Parathyroid adenoma (tissue), 2 donors: ENCODE results near the gene SFRP2.
A peak's percentile ranks its signal among the peaks of the same experiment; 100 is the strongest.

Experiments
- H2AFZ ChIP-seq: fragments of 300-600 bp; sonication (generic); one replicate; pipeline ENCODE4 v1.7.0; 2017; ENCODE audit warnings: antibody characterized with exemption, mild to moderate bottlenecking
- H3K27ac ChIP-seq: fragments of 300-600 bp; sonication (generic); one replicate; pipeline ENCODE4 v1.7.0; 2017
- H3K27me3 ChIP-seq: fragments of 300-600 bp; sonication (generic); one replicate; pipeline ENCODE4 v1.7.0; 2017; ENCODE audit warnings: low read length; ENCODE audit not compliant: control insufficient read depth, insufficient read depth
- H3K36me3 ChIP-seq: fragments of 300-600 bp; sonication (generic); one replicate; pipeline ENCODE4 v1.7.0; 2017; ENCODE audit warnings: low read length; ENCODE audit not compliant: control insufficient read depth, insufficient read depth
- H3K4me1 ChIP-seq: fragments of 300-600 bp; sonication (generic); one replicate; pipeline ENCODE4 v1.7.0; 2017; ENCODE audit warnings: control low read depth
- H3K4me2 ChIP-seq: fragments of 300-600 bp; sonication (generic); one replicate; pipeline ENCODE4 v1.7.0; 2017; ENCODE audit warnings: low read length
- H3K4me3 ChIP-seq: fragments of 300-600 bp; sonication (generic); one replicate; pipeline ENCODE4 v1.7.0; 2017; ENCODE audit warnings: low read depth, low read length
- H3K79me2 ChIP-seq: fragments of 300-600 bp; sonication (generic); one replicate; pipeline ENCODE4 v1.7.0; 2017; ENCODE audit warnings: control low read depth
- H3K9ac ChIP-seq: fragments of 300-600 bp; sonication (generic); one replicate; pipeline ENCODE4 v1.7.0; 2017; ENCODE audit warnings: mild to moderate bottlenecking
- H3K9me3 ChIP-seq: fragments of 300-600 bp; sonication (generic); one replicate; pipeline ENCODE4 v1.7.0; 2017; ENCODE audit warnings: low read length; ENCODE audit not compliant: control insufficient read depth
- CTCF ChIP-seq: fragments of 300-600 bp; sonication (generic); IDR thresholded peaks from one replicate; pipeline ENCODE4 v1.7.0; 2017; ENCODE audit warnings: antibody characterized with exemption, mild to moderate bottlenecking
- donor health status: primary hyperparathyroidism.

SFRP2 gene

DNA sequence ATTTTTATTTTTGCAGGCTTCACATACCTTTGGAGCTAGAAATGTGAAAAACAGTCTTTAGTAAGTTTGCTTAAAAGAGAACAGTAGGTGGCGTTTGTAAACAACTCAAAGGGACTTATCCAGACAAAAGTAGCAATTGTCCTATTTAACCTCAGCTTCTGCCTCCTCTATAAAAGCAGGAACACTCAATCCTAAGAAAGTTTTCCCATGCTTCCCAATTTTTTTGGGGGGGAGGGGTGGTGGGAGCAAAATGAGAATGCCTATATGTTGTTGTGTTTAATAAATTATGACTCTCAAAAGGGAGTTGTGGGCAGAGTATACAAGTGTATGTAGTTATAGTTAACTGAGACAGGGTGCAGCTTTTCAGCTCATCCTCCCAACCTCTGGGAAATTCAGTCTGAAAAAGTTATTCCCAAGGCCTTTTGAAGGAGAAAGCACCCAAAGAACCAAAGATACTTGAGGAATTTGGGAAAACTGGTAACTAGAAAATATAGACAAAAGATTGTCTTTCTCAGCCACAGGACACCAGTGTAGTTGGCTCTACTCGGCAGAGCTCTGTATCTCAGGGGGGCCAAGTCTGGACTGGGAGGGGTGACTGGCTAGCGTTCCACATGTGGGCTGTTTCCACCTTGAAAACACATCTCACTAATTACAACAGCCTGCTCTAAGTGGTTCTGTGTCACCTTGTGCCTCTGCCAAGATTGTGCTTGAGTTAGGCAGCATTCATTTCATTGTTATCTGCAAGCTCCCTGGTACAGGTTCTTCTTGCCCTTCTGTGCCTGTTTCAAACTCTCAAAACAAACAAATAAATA lies 2.8 kb downstream of the SFRP2 start:
- Histone ChIP-seq H2AFZ (no peak overlapping the region), H3K4me1 (no peaks in the 10 kb centered on the region), H3K4me3 (no peak overlapping the region), H3K27me3 (peaks cover 3% of the 10 kb centered on the region), H3K9me3 (no peaks in the 10 kb centered on the region), H3K9ac (no peak overlapping the region), H3K4me2 (no peak overlapping the region), H3K36me3 (no peaks in the 10 kb centered on the region), H3K79me2 (no peaks in the 10 kb centered on the region), H3K27ac (no peak overlapping the region)
- TF ChIP-seq CTCF, result peak; percentile 9

DNA sequence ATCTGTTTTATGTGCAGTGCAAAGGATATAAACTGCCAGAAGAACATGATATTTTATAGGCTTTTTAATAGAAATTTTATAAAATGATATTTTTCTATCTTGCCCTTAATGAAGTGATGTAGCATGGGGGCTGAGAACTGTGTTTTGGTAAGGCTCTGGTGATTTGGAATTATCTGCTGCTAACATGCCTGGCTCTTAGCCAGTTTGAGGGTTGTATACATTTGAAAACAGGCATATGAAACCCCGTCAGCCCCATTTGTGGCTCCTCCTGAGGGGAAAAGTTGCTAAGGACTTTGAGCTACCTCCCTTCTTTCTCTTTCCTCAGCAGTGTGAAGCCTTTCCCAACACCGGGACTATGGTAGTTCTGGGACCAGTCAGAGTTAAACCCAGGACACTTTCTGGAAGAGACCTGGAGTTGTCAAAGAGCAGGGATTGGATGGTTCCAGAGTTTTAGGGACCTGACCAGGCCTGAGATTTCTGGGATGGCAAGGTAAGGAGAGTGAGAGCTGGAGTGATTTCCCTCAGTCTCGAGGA lies 4.7 kb downstream of the SFRP2 start:
- no peak overlapping the region for H3K4me2 ChIP-seq
- no peak overlapping the region for H3K9ac ChIP-seq
- H3K9me3 ChIP-seq, result no peaks in the 10 kb centered on the region
- H3K79me2 ChIP-seq, result no peaks in the 10 kb centered on the region
- no peak for TF ChIP-seq CTCF
- no peaks in the 10 kb centered on the region for H3K4me1 ChIP-seq
- H3K27ac ChIP-seq, result no peak overlapping the region
- no peak overlapping the region for H2AFZ ChIP-seq
- H3K4me3 ChIP-seq, result no peak overlapping the region
- peaks cover 3% of the 10 kb centered on the region for H3K27me3 ChIP-seq
- no peaks in the 10 kb centered on the region for H3K36me3 ChIP-seq

DNA sequence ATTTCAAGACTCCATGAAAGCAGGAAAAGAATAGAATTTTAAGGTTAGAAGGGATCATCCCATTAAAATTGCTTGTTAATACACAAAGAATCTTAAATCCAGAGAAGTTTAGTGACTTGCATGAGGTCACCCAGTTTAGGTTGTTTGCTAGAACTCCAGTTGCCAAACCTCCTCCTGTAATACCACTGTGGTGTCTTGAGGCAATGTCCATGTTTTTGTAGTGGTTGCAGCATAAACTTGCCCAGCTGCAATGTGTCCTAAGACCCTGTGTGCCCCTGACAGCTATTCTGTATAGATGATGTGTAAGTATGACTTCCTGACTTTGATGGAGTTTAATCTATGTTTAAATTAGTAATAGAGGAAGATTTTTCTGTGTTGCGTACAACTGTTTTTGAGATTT lies 6.3 kb downstream of the SFRP2 start:
- Histone ChIP-seq H3K9me3 (no peaks in the 10 kb centered on the region), H3K4me1 (no peaks in the 10 kb centered on the region), H3K79me2 (no peaks in the 10 kb centered on the region), H3K4me2 (no peak overlapping the region), H2AFZ (no peak overlapping the region), H3K27me3 (peaks cover 3% of the 10 kb centered on the region), H3K4me3 (no peak overlapping the region), H3K27ac (no peak overlapping the region), H3K9ac (no peak overlapping the region), H3K36me3 (no peaks in the 10 kb centered on the region)
- TF ChIP-seq CTCF, result no peak

DNA sequence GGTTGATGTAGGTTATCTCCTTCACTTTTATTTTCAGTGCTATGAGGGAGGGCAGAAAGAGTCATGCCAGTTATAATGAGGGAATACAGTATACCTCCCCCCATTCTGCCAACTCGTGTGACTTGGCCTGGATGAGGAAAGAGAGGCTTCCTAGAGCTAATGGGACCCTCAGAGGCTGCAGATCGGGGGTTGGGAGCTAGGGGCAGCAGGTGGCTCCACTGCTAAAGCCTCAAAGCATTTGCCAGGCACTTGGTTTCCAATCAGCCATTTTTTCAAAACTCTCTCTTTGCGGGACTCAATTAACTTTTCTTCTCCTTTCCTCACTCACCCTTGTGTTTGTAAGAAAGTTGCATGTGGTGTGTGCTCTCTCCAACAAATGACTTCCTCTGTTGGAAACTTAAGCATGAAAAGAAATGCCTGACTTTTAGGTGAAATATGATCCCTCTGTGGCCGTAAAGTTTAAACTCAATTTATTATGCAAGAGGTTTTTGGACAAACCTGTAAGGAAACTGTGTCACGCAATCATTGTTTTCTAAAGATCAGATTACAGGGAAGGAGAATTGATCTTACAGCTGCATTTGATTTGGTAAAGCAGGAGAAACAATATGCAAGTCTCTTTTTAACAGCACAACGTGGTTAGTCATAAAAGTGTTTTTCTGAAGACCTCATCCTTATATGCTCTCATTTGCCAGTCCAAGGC lies 7.0 kb downstream of the SFRP2 start:
- no peak for TF ChIP-seq CTCF
- Histone ChIP-seq H3K9me3 (no peaks in the 10 kb centered on the region), H2AFZ (no peak overlapping the region), H3K79me2 (no peaks in the 10 kb centered on the region), H3K4me1 (no peaks in the 10 kb centered on the region), H3K27ac (no peak overlapping the region), H3K27me3 (no peaks in the 10 kb centered on the region), H3K4me2 (no peak overlapping the region), H3K36me3 (no peaks in the 10 kb centered on the region), H3K9ac (no peak overlapping the region), H3K4me3 (no peak overlapping the region)
